ENCODE results near the gene LTBP1. TPM values are rescaled to one million over a fixed set of nuclear protein-coding genes. Genes with fewer than 3 reads are reported as not detected.

LTBP1 gene
- total RNA-seq, 2 experiments from 2014 or later: 0.18 TPM; not detected in 1

- no peak for DNase-seq
- TF ChIP-seq, protein P1, sequence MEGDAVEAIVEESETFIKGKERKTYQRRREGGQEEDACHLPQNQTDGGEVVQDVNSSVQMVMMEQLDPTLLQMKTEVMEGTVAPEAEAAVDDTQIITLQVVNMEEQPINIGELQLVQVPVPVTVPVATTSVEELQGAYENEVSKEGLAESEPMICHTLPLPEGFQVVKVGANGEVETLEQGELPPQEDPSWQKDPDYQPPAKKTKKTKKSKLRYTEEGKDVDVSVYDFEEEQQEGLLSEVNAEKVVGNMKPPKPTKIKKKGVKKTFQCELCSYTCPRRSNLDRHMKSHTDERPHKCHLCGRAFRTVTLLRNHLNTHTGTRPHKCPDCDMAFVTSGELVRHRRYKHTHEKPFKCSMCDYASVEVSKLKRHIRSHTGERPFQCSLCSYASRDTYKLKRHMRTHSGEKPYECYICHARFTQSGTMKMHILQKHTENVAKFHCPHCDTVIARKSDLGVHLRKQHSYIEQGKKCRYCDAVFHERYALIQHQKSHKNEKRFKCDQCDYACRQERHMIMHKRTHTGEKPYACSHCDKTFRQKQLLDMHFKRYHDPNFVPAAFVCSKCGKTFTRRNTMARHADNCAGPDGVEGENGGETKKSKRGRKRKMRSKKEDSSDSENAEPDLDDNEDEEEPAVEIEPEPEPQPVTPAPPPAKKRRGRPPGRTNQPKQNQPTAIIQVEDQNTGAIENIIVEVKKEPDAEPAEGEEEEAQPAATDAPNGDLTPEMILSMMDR (IDR thresholded peaks at IDR 0.05): no peak
- H3K27me3 Mint-ChIP-seq: no peaks in the 10 kb centered on the region
- no peak overlapping the region for H3K27ac Mint-ChIP-seq
- no peak overlapping the region for H3K4me3 Mint-ChIP-seq
- ATAC-seq: no peak
- no peaks in the 10 kb centered on the region for H3K4me1 Mint-ChIP-seq (ENCODE audit: low read depth)
- no peaks in the 10 kb centered on the region for H3K36me3 Mint-ChIP-seq (ENCODE audit: low read depth)
- ChIA-PET CTCF (no interaction called here), POLR2A (no interaction called here)
- H3K9me3 Mint-ChIP-seq: no peaks in the 10 kb centered on the region
- intact Hi-C loops (cut with micrococcal nuclease): no loop called here
These were observed 139.8 kb downstream of the LTBP1 start for GRCh38 chr2:33086400-33087015.

- H3K4me1 Mint-ChIP-seq (ENCODE audit: low read depth): no peaks in the 10 kb centered on the region
- intact Hi-C loops (cut with micrococcal nuclease): no loop called here
- no peak overlapping the region for H3K4me3 Mint-ChIP-seq
- ChIA-PET POLR2A (no interaction called here), CTCF (no interaction called here)
- DNase-seq (no peak), ATAC-seq (no peak)
- H3K9me3 Mint-ChIP-seq: no peaks in the 10 kb centered on the region
- no peak overlapping the region for H3K27ac Mint-ChIP-seq
- TF ChIP-seq, protein P1 (IDR thresholded peaks at IDR 0.05): no peak
- H3K36me3 Mint-ChIP-seq (ENCODE audit: low read depth): no peaks in the 10 kb centered on the region
- no peaks in the 10 kb centered on the region for H3K27me3 Mint-ChIP-seq
These were observed 143.9 kb downstream of the LTBP1 start for GRCh38 chr2:33090553-33091134.

GRCh38 chr2:33091541-33092123, 144.9 kb downstream of the LTBP1 start:
- DNase-seq (no peak), ATAC-seq (no peak)
- H3K4me1 Mint-ChIP-seq (ENCODE audit: low read depth): no peaks in the 10 kb centered on the region
- no peak overlapping the region for H3K4me3 Mint-ChIP-seq
- intact Hi-C loops (cut with micrococcal nuclease): no loop called here
- no peaks in the 10 kb centered on the region for H3K36me3 Mint-ChIP-seq (ENCODE audit: low read depth)
- POLR2A ChIA-PET: no interaction called here
- peaks cover 2% of the 10 kb centered on the region for H3K27me3 Mint-ChIP-seq
- no peaks in the 10 kb centered on the region for H3K9me3 Mint-ChIP-seq
- TF ChIP-seq, protein P1 (IDR thresholded peaks at IDR 0.05): no peak
- H3K27ac Mint-ChIP-seq: no peak overlapping the region
- CTCF ChIA-PET: no interaction called here

DNA sequence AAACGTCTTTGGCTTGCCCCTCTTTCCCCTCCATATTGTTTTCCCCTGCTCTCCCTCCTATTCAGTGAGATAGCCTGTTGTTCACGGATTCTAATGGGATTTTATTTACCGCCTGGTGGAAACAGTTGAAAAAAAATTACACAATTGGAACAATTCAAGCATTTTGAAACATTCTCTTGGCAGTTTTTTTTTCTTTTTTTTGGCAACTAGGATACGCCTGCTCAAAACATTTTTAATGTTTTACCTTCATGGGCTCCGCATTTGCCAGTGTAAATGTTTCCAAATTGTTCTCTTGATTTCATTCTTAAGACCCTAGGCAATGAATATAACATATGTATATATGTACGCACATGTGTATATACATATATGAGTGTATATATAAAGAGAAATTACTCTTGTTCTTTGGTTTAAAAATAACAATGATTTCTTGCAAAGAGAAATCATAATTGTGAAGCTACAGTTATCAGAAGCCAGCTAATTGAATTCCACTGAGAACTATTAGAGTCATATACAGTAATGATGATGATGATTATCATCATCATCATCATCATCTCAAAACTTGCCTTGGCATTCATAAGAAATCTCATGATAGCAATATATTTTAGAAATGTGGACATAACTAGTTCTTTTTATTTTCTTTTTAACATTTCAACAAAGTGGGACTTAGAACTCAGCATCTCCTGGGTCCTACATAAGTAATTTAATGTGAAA, 146.7 kb downstream of the LTBP1 start:
- TF ChIP-seq, protein P1 (IDR thresholded peaks at IDR 0.05): no peak
- ChIA-PET POLR2A (no interaction called here), CTCF (interaction anchor here (1.0 kb wide), 1 partner anchor 8 kb away, joined by 4 read pairs; no protein-coding TSS in a partner anchor)
- no peak for DNase-seq
- Mint-ChIP-seq H3K27ac (no peak overlapping the region), H3K27me3 (peaks cover 4% of the 10 kb centered on the region), H3K4me1 (ENCODE audit: low read depth) (no peaks in the 10 kb centered on the region), H3K9me3 (no peaks in the 10 kb centered on the region), H3K4me3 (no peak overlapping the region), H3K36me3 (ENCODE audit: low read depth) (no peaks in the 10 kb centered on the region)
- no peak for ATAC-seq
- intact Hi-C loops (cut with micrococcal nuclease): no loop called here

GRCh38 chr2:33094303-33094702, 147.6 kb downstream of the LTBP1 start:
- no peaks in the 10 kb centered on the region for H3K9me3 Mint-ChIP-seq
- intact Hi-C loops (cut with micrococcal nuclease): no loop called here

More at GRCh38 chr2:33094303-33094702, 147.6 kb downstream of the LTBP1 start:
- Mint-ChIP-seq H3K27ac (no peak overlapping the region), H3K4me3 (no peak overlapping the region), H3K27me3 (peaks cover 4% of the 10 kb centered on the region), H3K36me3 (ENCODE audit: low read depth) (no peaks in the 10 kb centered on the region), H3K4me1 (ENCODE audit: low read depth) (no peaks in the 10 kb centered on the region)
- TF ChIP-seq, protein P1 (IDR thresholded peaks at IDR 0.05): no peak
- DNase-seq (no peak), ATAC-seq (no peak)
- ChIA-PET POLR2A (no interaction called here), CTCF (interaction anchor here (1.0 kb wide), 1 partner anchor 9 kb away, joined by 4 read pairs; no protein-coding TSS in a partner anchor)
